ELF-1 (cell line): ENCODE results near the gene LIN7B.
"Not testable (repeated sequence)": the region's sequence is repeated elsewhere in the genome, so short reads cannot be mapped to it uniquely, and the experiment has no call there.

Experiments
- DNase-seq: peaks from one replicate; pipeline ENCODE4 v3.0.0-alpha.2; 2016; ENCODE audit warnings: low read depth, low spot score

Gene LIN7B

DNA sequence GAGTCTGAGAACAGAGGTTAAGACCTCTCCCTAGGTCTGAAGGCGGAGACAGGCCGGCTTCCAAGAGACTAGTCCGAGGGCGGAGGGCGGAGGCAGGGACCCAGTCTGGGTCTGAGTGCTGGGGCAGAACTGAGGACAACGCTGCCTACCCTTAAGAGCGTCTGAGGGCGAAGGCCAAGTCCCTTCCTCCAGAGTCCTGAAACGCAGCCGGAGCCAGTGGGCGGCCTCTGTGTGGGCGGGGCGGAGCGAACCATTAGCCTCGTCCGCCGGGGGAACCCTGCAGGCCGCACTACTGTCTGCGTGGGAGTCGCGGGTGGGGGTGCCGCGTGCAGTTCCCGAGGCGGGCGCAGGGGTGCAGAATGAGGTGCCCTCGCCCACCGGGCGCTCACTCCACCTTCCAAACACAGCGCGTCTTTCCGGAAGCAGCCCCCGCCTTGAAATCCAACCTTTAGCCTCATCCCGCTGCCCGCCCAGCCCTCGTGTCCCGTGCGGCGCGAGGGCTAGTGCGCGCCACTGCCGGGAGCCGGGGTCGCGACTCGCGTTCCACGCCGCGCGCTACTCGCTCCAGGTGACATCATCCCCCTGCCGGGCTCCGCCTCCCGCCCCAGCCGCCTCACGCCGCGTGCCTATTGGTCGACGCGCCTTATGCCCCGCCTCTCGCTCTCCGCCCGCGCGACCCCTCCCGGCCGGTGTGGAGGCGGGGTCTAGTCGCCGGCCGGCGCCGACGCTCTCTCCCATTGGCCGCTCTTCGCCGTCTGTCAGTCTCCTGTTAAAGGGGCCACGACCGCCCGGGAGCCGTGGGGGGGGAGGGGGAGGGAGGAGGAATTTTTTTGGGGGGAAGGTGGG, 4.6 kb downstream of the LIN7B start, which contains the start of gene C19orf73:
TSS of gene C19orf73 (minus strand) at position 579 of the 846 bp plus-strand sequence. CDS start at position 458, 121 bp downstream.
- peak; percentile 95 for DNase-seq

GRCh38 chr19:49119411-49120324, 5.5 kb downstream of the LIN7B start, which contains the start of gene PPFIA3:
TSS of gene PPFIA3 (plus strand) at chr19:49119544. CDS start at chr19:49127874, 8,330 bp downstream.
- DNase-seq, result peak; percentile 68

DNA sequence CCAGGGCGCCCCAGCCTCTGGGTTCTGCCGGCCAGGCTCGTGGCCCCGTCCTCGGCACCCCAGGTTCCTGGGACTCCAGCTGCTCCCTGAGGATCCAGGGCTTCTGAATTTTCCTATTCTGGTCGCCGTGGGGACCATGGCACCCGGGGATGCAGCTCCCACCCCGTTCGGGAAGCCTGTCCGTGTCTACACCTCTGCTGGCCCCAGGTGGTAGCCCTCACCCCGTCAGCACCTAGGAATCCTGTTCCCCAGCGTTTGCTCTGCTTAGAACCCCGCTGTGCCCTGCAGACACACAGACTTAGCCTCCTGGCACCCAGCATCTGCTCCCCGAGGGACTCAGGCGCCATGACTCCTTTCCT, 6.1 kb downstream of the LIN7B start:
- DNase-seq, result no peak

DNA sequence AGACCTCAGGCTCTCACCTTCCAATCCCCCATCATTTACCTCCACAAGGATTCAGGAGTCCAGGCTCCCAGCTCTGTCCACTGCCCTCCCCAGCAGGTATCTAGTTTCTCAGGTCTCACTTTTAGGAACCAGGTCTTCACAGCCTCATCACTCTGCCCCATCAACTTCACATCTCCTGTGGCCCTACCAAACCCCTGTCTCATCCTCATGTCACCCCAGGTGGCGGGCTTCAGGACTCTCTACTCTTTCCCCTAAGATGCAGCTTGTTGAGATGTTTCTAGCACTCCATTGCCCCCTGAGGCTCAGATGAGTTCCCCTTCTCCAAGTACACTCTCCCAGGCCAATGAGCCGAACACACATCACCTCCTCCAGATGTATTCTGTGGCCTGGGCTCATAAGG, 6.7 kb downstream of the LIN7B start:
- no peak for DNase-seq

GRCh38 chr19:49121841-49122240, 7.7 kb downstream of the LIN7B start:
- not testable (repeated sequence) for DNase-seq

GRCh38 chr19:49123285-49123684, 9.1 kb downstream of the LIN7B start:
- not testable (repeated sequence) for DNase-seq

DNA sequence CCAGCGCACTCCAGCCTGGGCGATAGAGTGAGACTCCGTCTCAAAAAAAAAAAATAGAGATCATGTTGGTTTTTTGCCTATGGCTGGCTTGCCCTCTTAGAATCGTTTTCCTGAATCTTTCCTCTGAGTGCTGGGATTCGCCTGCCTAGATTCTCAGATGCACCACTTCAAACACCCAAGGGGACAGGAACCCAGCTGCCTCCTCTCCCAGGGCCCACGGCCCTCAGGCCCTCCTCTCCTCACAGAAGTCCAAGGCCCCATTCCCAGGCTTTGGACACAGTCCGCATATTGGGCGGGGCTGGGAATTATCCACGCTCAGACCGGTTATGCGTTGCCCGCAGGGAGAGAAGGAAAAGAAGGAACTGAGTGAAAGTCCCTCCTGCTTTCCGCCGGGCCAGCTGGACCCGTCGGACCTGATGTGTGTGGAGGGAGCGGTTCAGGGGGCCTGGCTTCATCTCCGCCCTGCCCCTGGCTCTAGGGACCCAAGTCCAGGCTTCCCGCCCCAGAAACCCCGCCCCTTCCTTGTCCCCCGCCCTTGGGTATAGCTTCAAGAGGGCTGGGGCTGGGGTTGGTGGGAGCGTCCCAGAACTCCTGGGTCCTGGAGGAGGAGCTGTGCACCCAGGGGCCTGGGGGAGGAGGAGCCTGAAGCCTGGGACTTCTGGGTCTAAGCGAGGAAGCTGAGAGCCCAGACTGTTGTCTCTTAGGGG, 11.0 kb downstream of the LIN7B start:
- DNase-seq, result peak; percentile 82

GRCh38 chr19:49126575-49126974, 12.4 kb downstream of the LIN7B start:
- DNase-seq, result no peak

- DNase-seq, result not testable (repeated sequence)
These were observed 13.1 kb downstream of the LIN7B start for GRCh38 chr19:49127225-49127624.

DNA sequence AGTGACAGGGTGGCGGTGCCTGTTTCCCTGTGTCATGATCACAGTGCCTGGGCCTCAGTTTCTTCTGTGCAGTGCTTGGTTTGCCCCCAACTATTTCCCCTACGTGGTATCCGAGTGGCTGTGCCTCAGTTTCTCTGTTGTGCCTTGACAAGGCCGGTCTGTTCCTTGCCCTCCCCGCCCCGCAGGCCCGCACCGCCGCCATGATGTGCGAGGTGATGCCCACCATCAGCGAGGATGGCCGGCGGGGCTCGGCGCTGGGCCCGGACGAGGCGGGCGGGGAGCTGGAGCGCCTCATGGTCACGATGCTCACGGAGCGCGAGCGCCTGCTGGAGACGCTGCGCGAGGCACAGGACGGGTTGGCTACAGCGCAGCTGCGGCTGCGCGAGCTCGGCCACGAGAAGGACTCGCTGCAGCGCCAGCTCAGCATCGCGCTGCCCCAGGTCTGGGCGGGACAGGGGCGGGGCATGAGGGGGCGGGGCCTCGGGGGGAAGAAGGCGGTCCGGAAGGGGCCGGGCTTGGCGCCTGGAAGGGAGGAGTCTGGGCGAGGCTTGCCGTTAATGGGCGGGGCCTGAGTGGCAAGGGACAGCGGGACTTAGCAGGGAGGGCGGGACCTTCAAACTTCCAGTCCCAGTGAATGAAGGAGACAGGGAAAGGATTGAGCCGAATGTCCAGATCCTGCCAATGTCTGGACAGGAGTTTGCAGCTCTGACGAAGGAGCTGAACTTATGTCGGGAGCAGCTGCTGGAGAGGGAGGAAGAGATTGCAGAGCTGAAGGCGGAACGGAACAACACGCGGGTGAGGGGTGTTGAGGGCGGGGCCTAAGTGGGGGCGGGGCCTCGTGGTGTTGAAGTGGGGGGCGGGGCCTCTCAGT, 13.7 kb downstream of the LIN7B start:
- peak; percentile 94 for DNase-seq

DNA sequence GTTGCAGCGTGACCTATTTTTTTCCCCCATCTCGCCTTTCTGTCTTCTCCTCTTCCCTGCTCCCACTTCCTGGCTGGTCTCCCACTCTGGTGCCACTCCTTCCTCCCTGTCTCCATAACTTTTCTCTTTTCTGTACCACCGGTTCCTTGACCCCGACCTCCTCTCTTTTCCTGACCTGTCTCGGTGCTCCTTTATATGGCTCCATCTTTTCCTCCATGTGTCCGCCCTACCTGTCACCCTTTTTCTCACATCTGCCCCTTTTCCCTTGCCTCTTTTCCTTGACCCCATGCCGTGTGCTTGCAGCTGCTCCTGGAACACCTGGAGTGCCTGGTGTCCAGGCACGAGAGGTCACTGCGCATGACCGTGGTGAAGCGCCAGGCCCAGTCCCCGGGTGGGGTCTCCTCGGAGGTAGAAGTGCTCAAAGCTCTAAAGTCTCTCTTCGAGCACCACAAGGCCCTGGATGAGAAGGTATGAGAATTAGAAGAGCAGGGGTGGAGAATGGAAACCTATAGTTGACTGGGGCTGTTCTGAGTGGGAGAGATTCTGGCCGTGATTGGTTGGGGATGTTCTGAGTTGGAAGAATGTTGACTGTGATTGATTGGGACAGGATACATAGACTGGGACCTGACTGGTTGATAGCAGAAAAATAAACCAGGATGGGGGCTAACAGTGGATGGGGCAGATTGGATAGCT, 14.5 kb downstream of the LIN7B start:
- DNase-seq, result no peak

GRCh38 chr19:49129238-49129583, 15.0 kb downstream of the LIN7B start:
- peak; percentile 81 for DNase-seq

GRCh38 chr19:49130325-49130724, 16.2 kb downstream of the LIN7B start:
- no peak for DNase-seq

DNA sequence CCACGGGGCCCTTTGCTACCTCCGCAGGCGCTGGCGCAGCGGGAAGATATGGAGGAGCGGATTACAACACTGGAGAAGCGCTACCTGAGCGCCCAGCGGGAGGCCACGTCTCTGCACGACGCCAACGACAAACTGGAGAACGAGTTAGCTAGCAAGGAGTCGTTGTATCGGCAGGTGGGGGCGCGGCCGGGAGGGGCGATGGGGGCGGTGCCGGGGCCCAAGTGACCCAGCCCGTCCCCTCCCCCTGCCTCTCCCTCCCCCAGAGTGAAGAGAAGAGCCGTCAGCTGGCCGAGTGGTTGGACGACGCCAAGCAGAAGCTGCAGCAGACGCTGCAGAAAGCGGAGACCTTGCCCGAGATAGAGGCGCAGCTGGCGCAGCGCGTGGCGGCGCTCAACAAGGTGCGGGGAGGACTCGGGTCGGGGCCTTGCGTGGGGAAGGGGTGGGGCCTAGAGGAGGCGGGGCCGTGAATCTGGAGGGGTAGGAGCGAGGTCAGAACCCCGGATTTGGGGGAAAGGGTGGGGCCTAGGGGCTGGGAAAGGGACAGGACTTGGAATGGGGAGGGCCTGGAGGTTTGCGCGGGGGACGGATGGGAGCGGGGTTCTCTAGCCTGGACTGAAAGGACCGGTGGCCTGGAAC, 18.9 kb downstream of the LIN7B start:
- DNase-seq, result peak; percentile 55

DNA sequence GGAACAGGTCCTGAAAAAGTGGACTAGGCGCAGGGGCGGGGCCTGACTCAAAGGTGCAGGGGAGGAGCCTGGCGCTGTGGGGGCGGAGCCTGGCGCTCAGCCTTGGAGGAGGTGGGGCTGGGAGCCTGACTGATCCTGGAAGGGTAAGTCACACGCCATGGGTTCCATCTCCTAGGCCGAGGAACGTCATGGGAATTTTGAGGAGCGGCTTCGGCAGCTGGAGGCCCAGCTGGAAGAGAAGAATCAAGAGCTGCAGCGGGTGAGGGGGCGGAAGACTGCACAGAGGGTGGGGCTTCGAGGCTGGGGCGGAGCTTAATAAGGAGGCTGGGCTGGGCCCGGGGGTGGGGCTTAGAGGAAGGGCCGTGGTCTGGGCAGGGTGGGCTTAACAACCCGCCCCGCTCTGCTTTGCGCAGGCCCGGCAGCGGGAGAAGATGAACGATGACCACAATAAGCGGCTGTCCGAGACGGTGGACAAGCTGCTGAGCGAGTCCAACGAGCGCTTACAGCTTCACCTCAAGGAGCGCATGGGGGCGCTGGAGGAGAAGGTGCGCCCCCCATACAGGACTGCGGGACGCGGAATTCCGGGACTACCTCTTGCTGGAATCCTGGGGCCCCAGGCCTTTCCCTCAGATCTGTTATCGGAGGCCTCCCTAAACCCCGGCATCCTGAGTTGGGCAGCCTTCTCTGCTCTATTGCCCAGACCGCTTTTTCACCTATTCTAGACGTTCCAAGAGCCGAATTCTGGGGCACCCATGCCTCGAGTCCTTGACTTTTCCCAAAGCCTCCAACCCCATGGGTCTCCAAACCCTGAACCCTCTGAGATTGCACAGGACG, 19.7 kb downstream of the LIN7B start:
- peak; percentile 90 for DNase-seq

GRCh38 chr19:49135686-49136085, 21.5 kb downstream of the LIN7B start:
- no peak for DNase-seq

DNA sequence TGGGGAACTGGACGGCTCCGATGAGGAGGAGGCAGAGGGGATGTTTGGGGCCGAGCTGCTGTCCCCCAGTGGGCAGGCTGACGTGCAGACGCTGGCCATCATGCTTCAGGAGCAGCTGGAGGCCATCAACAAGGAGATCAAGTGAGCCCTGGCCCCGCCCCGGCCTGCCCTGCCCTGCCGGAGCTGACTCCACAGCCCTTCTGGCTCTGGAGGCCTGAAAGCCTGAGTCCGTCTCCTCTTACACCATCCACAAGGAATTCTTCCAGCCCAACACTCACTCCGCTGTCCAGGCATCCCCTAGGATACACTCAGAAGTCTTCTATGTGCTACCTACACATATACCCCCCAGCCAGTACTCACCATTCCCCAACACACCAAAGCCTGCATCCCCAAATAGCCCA, 22.6 kb downstream of the LIN7B start:
- DNase-seq, result peak; percentile 21

DNA sequence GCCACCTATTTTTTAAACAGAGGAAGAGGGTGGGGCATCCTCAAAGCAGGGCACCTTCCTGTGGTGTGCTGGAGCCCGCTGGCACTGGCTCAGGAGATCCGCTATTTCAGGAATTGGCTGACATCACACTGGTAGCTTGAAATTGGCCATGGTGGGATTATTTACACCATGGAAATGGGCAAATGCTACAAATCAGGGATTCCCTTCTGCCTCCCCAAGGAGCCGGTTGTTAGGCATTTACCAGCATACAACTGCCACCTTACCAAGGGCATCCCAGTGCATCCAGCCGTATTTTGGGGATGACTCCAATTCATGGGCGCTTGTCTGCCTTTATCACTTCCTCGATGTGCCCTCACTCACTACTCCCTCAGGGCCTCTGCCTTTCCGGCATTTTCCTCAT, 26.8 kb downstream of the LIN7B start:
- DNase-seq, result no peak

DNA sequence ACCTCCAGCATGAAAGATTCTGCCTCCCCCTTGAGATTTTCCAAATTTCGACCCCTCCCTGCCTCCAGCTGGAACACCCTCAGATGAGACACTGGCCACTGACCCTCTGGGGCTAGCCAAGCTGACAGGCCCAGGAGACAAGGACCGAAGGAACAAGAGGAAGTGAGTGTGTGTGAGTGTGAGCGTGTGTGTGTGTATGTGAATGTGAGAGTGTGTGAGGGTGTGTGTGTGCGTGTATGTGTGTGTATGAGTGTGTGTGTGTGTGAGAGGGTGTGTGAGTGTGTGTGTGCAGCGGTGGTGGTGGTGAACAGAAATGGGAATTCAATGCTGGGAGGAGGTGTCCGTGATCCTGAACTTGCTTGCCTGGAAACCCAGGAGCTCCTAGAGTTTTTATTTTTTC, 27.2 kb downstream of the LIN7B start:
- no peak for DNase-seq
